DLD1 (cell line): ENCODE results near the gene TWNK.

Experiments used
- in situ Hi-C: cut with HindIII; loops from 2 replicates; pipeline ENCODE4 v1.10.0; 2017; ENCODE audit warnings: low sequenced_read_pairs

TWNK gene

DNA sequence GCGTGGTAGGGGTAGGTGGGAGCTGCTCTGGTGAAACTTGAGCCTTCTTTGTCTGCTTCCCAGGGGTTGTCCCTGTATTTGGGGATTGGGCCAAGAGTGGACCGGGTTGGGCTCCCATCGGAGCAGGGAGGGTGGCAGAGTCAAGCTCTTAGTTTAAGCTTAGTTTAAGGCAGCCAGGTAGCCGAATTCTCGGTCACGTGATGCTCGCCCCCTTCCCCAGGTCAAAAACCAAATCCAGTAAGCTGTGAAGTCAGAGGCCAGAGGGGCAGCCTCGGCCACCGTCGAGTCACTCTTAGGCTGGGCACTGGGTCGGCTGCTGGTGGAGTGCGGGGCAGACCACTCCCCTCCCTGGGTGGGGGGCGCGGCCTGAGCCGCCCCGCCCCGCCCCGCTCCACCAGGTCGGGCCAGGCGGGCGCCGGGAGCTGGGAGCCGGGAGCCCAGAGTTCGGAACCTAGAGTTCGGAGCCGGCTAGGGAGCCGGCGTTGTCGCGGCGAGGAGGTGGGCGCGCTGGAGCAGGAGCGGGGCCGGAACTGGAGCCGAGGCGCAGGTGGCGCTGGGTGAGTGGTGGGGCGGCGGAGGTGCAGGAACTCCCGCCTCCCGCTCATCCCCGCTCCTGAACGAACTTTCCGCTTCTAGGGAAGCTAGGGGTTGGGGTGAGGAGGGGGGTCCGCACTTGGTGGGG, 9.5 kb downstream of the TWNK start:
- in situ Hi-C loops: no loop called here

DNA sequence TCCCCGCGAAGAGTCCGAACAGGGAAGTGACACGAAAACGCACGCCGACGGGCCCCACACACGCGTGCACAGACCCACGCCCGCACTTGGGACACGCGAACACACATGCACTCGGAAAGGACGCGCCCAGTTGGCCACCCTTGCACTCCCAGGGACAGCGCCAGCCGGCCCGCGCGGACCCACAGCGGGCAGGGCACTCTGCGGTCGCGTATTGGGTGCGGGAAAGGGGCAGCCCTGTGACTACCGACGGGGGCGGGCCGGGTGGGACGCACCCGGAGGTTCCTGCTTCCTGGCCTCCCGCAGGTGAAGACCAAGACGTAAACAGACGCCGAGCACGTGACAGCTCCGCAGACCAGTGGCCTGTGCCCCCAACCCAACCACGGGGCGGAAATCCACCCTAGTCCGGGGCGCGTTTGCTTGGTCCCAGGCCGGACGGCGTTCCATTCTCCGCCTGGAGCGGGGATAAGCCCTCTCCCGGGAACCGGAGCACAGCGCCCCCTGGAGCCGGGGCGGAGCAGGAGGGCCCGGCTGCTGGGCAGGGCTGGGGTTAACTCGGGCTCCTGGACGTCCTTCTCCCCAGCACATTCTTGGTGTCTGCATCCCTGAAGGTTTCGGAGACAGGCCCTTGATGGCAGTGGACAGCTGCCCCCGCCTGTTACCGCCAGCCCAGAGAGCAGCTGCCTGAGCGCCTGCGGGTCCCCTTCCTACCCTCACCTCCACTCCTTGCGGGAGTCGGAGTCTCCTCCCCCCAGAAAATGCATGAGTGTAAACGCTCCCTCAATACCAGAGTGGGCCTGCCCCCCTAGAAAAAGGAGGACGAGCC, 10.2 kb downstream of the TWNK start:
- in situ Hi-C loops: no loop called here

DNA sequence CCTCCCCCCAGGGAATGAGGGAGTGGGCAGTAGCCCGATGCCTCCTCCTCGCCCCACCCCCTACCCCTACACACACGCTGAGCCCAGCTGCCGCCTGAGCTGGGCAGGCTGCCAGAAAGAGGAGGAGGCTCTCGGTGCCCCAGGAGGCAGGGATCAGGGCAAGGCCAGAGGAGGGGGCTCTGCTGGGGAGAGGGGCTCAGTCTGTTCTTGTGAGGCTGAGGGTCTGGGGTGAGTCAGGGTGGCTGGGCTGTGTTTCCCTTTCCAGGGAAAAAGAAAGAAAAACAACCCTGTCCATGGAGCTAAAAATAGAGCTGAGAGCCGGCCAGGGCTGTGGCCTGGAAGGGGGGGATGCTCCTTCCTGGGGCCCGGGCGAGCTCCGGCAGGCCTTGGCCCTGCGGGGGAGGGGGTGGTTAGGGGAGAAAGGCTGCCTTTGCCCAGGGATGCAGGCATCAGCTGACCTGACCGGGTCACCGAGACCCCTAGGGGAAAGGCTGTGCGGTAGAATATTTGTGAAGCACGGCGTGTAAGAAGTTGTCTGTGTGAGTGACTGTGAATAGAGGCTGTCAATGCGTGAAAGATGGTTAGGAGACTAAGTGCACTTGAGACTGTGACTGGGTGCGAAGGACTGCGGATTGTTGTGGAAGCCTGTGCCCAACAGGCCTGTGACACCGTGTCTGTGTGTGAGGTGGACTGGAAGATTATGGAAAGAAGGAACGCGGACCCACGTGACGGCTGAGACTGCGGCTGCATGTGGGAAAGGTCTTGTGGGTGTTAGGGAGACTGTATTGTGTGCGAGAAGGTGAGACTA, 11.0 kb downstream of the TWNK start:
- in situ Hi-C loops: no loop called here

DNA sequence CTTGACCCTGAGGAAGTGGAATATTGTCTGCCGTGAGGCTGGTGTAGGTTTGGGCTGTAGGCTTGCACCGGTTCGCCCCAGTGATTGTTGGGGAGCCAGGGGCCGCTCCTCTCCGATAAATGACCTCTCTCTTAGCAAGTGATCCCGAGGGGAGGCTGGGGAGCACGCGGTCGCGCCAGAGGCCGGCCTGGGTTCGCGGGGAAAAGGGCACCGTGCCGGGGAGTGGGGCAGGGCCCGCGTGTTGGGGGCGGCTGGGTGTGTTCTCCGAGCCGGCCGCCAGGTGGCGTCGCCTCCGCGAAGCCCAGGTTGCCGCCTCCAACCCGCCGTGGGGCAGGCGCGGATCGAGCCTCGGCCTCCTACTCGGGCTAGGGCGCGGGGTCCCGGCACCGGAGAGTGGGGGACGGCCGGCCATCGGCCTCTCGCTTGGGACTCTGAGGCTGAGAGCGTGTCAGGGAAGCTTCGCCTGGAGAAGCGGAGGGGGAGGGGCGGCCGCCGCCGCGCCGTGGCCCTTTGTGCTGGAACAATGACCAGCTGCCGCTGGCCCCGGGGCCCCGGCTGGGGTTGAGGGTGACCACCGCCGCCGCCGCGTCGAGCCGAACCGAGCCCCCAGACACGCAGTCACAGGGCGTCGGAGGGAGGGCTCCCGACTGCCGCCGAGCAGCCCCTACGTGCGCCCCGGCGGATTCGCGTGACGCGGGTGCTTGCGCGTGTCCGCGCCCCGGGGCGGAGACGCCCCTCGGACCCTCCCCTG, 11.8 kb downstream of the TWNK start:
- in situ Hi-C loops: no loop called here

- in situ Hi-C loops: no loop called here
Measured at GRCh38 chr10:100999742-101000126, 12.4 kb downstream of the TWNK start, which contains the start of gene LZTS2. TSS of gene LZTS2 (plus strand) at chr10:100999808. CDS start at chr10:101002539, 2,731 bp downstream.

GRCh38 chr10:101000127-101000914, 13.0 kb downstream of the TWNK start:
- in situ Hi-C loops: no loop called here

- in situ Hi-C loops: no loop called here
Measured at GRCh38 chr10:101000915-101001658, 13.7 kb downstream of the TWNK start.

- in situ Hi-C loops: no loop called here
Measured at GRCh38 chr10:101001659-101002035, 14.3 kb downstream of the TWNK start.

DNA sequence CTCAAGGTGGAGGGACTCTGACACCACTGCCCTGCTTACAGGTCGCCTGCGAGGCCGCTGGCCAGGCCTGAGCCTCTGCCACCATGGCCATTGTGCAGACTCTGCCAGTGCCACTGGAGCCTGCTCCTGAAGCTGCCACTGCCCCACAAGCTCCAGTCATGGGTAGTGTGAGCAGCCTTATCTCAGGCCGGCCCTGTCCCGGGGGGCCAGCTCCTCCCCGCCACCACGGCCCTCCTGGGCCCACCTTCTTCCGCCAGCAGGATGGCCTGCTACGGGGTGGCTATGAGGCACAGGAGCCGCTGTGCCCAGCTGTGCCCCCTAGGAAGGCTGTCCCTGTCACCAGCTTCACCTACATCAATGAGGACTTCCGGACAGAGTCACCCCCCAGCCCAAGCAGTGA, 15.1 kb downstream of the TWNK start:
- in situ Hi-C loops: no loop called here

DNA sequence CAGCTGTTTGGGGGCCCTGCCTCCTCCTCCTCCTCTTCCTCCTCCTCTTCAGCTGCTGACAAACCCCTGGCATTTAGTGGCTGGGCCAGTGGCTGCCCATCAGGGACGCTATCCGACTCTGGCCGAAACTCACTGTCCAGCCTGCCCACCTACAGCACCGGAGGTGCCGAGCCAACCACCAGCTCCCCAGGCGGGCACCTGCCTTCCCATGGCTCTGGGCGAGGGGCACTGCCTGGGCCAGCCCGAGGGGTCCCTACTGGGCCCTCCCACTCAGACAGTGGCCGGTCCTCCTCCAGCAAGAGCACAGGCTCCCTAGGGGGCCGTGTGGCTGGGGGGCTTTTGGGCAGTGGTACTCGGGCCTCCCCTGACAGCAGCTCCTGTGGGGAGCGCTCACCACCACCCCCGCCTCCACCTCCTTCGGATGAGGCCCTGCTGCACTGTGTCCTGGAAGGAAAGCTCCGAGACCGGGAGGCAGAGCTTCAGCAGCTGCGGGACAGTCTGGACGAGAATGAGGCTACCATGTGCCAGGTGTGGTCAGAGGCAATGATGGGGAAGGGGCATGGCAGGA, 16.4 kb downstream of the TWNK start:
- in situ Hi-C loops: no loop called here

DNA sequence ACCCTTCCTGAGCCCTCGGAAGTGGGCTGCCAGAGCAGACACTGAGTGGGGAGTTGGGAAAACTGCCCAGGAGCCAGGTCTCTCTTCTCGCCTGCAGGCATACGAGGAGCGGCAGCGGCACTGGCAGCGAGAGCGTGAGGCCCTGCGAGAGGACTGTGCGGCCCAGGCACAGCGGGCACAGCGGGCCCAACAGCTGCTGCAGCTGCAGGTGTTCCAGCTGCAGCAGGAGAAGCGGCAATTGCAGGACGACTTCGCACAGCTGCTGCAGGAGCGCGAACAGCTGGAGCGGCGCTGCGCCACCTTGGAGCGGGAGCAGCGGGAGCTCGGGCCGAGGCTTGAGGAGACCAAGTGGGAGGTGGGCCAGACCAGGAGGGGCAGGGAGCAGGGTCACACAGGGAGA, 18.0 kb downstream of the TWNK start:
- in situ Hi-C loops: no loop called here

- in situ Hi-C loops: no loop called here
Measured at GRCh38 chr10:101005869-101006567, 18.7 kb downstream of the TWNK start.

DNA sequence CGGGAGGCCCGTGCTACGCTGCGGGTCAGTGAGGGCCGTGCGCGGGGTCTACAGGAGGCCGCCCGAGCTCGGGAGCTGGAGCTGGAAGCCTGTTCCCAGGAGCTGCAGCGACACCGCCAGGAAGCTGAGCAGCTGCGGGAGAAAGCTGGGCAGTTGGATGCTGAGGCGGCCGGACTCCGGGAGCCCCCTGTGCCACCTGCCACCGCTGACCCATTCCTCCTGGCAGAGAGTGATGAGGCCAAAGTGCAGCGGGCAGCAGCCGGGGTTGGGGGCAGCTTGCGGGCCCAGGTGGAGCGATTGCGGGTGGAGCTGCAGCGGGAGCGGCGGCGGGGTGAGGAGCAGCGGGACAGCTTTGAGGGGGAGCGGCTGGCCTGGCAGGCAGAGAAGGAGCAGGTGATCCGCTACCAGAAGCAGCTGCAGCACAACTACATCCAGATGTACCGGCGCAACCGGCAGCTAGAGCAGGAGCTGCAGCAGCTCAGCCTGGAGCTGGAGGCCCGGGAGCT, 19.3 kb downstream of the TWNK start:
- in situ Hi-C loops: no loop called here

GRCh38 chr10:101007099-101007711, 19.9 kb downstream of the TWNK start:
- in situ Hi-C loops: no loop called here

GRCh38 chr10:101007915-101008822, 20.8 kb downstream of the TWNK start:
- in situ Hi-C loops: no loop called here

DNA sequence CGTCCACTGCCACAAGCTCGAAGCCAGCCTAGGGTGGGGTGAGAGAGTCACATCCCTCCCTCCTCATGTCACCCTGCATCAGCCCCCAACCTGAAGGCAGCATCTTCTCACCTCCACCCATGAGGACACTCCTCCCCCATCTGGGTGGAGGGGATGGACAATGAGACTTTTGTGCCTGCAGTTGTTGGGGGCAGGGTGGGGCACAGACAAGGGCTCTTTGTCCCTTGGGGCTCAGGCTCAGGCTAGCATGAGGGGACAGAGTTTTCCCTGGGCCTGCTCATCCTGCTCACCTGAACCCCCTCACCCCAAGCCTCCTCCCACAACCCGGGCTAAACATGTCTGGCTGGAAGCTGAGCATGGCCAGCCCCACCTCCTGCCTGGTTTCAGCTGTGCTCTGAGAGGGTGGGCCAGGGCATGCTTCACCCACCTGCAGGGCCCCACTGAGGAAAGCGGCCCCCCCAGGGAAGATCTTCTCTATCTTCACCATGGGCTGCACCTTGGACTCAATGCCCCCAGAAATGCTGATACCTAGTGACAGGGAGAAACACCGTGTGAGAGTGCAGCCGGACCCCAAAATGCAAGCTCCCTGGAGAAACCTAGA, 21.6 kb downstream of the TWNK start:
- in situ Hi-C loops: no loop called here
